GM19395 (cell line): Measurements from ENCODE around the gene DDX25.

Experiments
- ATAC-seq: cut with Tn5 transposase; IDR thresholded peaks from one replicate; pipeline ENCODE4 v1.9.1; 2021; ENCODE audit warnings: mild to moderate bottlenecking, moderate library complexity; ENCODE audit not compliant: unreplicated experiment

Gene DDX25

GRCh38 chr11:125968354-125968753 is 64.0 kb downstream of the DDX25 start:
- no peak for ATAC-seq

DNA sequence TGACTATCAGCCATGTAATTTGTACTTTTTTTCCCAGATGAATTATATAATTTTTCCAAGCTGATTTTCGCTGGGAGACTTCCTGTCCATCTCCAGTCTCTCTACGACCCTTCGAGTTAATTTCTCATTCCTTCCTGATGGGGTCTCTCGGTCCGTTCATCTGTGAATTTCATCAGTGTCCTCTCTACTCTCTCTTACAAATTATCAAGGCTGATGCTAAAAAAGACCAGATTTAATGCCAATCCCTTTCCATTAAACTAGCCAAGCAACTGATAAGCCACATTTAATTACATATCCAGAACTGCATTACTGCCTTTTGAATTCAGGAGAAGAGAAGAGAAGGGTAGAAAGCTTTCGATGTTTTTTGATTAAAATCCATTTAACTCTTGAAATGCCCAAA is 67.3 kb downstream of the DDX25 start:
- no peak for ATAC-seq

DNA sequence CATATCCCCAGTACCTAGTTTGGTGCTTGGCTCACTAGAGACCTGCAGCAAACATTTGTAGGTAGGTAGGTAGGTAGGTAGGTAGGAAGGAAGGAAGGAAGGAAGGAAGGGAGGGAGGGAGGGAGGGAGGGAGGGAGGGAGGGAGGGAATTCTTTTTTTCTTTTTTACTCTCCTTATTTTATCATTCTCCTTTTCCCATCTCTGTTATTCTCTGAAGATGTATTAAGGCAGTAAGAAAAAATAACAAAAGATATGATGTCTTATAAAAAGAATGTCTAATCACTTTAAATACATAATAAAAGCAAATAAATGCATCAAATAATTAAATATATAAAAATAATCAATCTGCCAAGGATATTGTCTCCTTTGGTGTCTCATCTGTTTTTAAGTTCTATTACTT is 70.0 kb downstream of the DDX25 start:
- ATAC-seq: no peak

DNA sequence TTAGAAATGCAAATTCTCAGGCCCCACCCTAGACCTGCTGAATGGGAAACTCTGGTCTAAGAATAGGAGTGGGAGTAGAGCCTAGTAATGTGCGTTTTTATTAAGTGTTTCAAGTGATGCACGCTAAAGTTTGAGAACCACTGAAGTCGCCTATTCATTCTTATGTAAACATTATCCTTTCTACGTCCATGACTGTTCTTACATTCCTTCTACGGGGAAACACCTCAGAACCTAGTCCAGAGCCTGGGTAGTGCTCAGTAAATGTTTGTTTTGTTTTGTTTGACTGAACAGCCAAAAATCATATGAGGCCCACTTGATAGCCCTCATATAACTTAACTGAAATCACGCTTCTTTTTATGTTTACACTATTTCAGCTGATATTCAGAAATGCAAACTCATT is 71.3 kb downstream of the DDX25 start:
- no peak for ATAC-seq

- no peak for ATAC-seq
These were observed 71.8 kb downstream of the DDX25 start for GRCh38 chr11:125976156-125976555.

DNA sequence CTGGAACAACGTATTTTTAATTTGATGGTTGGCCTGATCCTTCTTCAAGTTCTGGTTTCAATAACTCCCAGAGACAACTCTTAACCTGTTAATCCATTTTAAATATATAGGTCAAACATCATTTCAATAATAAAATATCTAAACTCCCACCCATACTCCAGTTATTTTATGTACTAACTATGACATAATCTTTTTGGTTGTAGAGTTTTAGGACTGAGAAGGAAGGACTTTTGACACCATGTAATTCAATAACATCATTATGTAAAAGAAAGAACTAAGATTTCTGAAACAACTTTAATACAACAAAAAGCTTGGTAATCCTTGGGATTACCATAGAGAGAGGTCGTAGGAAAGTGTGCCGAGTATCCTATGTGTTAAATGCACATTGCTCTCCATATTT is 73.0 kb downstream of the DDX25 start:
- no peak for ATAC-seq

DNA sequence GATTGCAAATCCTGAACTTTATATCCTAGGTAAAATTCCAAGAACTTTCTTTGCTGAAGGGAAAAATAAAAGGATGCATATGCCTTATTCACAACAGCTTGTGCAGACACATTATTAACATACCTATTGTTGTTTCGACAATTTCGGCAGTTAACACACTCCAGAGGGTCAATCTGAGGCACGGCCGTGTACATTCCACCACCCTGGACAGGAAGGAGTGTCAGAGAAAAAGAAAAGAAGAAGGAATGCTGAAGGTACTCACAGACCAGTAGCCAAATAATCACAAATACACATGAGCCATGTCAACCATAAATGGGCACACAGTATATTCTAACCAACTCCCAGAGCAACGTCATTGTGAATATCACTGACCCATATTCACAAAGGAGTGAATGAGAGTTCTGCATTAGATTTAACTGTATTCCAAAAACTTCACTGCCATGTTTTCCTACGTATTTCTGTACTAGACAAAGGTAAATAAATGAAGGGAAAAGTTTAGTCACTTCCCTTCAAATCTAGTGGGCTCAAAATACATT is 73.9 kb downstream of the DDX25 start:
- no peak for ATAC-seq
